Left ventricle myocardium inferior (tissue), 1 donor: ENCODE results near the gene GLP1R. TPM values are rescaled to one million over a fixed set of nuclear protein-coding genes. Genes with fewer than 3 reads are reported as not detected.

Source experiments
- DNase-seq: peaks from one replicate; pipeline ENCODE4 v3.0.0-alpha.2; 2020
- H3K27ac ChIP-seq: fragments of 200-600 bp; replicated peaks from 2 replicates; pipeline ENCODE4 v1.8.0; 2021
- H3K27me3 ChIP-seq: fragments of 200-600 bp; 2 replicates; pipeline ENCODE4 v1.8.0; 2021; ENCODE audit warnings: low read depth
- H3K36me3 ChIP-seq: fragments of 200-600 bp; 2 replicates; pipeline ENCODE4 v1.8.0; 2021
- H3K4me1 ChIP-seq: fragments of 200-600 bp; 2 replicates; pipeline ENCODE4 v1.8.0; 2021
- H3K4me3 ChIP-seq: fragments of 200-600 bp; 2 replicates; pipeline ENCODE4 v1.8.0; 2021; ENCODE audit warnings: mild to moderate bottlenecking, moderate library complexity
- H3K9me3 ChIP-seq: fragments of 200-600 bp; replicated peaks from 2 replicates; pipeline ENCODE4 v1.8.0; 2021
- CTCF ChIP-seq: fragments of 200-600 bp; IDR thresholded peaks from 2 replicates; pipeline ENCODE4 v1.8.0; 2021; ENCODE audit warnings: antibody characterized with exemption, mild to moderate bottlenecking, borderline replicate concordance
- intact Hi-C: fragments of 100-400 bp; cut with micrococcal nuclease; formaldehyde crosslinking; loops from one replicate; pipeline ENCODE4 v1.11.0; 2022
- total RNA-seq: library from RNA; stranded (reverse); fragmentation: NEBNext Ultra II Directional; extraction: Animal tissue kit (Norgen Biotek cat#: 25700); gene quantifications from one replicate; pipeline ENCODE4 v1.2.1, GENCODE V29; 2021
- donor health status: DM: no; HTN: yes; CAD: no; lungs with severe emphysema.

GLP1R gene
- total RNA-seq, 1 donor from 2014 or later: 7.5 TPM

GRCh38 chr6:39074486-39074885 lies 25.9 kb downstream of the GLP1R start:
- TF ChIP-seq CTCF: no peak
- Histone ChIP-seq H3K27me3 (no peaks in the 10 kb centered on the region), H3K36me3 (no peaks in the 10 kb centered on the region), H3K4me3 (no peak overlapping the region), H3K27ac (no peak overlapping the region), H3K9me3 (no peaks in the 10 kb centered on the region), H3K4me1 (peaks cover 8% of the 10 kb centered on the region)
- no peak for DNase-seq
- intact Hi-C loops: no loop called here

- no peaks in the 10 kb centered on the region for H3K27me3 ChIP-seq
- TF ChIP-seq CTCF: no peak
- no peaks in the 10 kb centered on the region for H3K9me3 ChIP-seq
- no peak overlapping the region for H3K27ac ChIP-seq
- H3K36me3 ChIP-seq: no peaks in the 10 kb centered on the region
- peaks cover 8% of the 10 kb centered on the region for H3K4me1 ChIP-seq
- no peak overlapping the region for H3K4me3 ChIP-seq
- intact Hi-C loops: no loop called here
- no peak for DNase-seq
Observed at GRCh38 chr6:39075010-39075686, 26.6 kb downstream of the GLP1R start.

- no peak for DNase-seq
- H3K9me3 ChIP-seq: no peaks in the 10 kb centered on the region
- TF ChIP-seq CTCF: no peak
- intact Hi-C loops: no loop called here
- no peak overlapping the region for H3K27ac ChIP-seq
- no peaks in the 10 kb centered on the region for H3K27me3 ChIP-seq
- H3K4me3 ChIP-seq: no peak overlapping the region
- peaks cover 8% of the 10 kb centered on the region for H3K4me1 ChIP-seq
- no peaks in the 10 kb centered on the region for H3K36me3 ChIP-seq
Observed at GRCh38 chr6:39075807-39076622, 27.4 kb downstream of the GLP1R start.

GRCh38 chr6:39076623-39077535 lies 28.3 kb downstream of the GLP1R start:
- H3K9me3 ChIP-seq: no peaks in the 10 kb centered on the region
- no peak for TF ChIP-seq CTCF
- H3K4me1 ChIP-seq: peaks cover 8% of the 10 kb centered on the region
- intact Hi-C loops: no loop called here
- DNase-seq: no peak
- no peaks in the 10 kb centered on the region for H3K36me3 ChIP-seq
- H3K27me3 ChIP-seq: no peaks in the 10 kb centered on the region
- H3K27ac ChIP-seq: no peak overlapping the region
- H3K4me3 ChIP-seq: no peak overlapping the region

GRCh38 chr6:39077882-39078594 lies 29.5 kb downstream of the GLP1R start:
- no peaks in the 10 kb centered on the region for H3K9me3 ChIP-seq
- no peak overlapping the region for H3K27ac ChIP-seq
- peaks cover 8% of the 10 kb centered on the region for H3K4me1 ChIP-seq
- intact Hi-C loops: no loop called here
- no peaks in the 10 kb centered on the region for H3K27me3 ChIP-seq
- no peaks in the 10 kb centered on the region for H3K36me3 ChIP-seq
- H3K4me3 ChIP-seq: no peak overlapping the region
- no peak for TF ChIP-seq CTCF
- no peak for DNase-seq
